GM06990 (cell line): ENCODE results near the gene SEPTIN2.

ENCODE experiments used
- DNase-seq: peaks from one replicate; pipeline ENCODE4 v3.0.0-alpha.2; 2011; ENCODE audit not compliant: insufficient read length; ENCODE audit errors: extremely low read depth
- H3K27me3 ChIP-seq: replicated peaks from 2 replicates; pipeline ENCODE4 v1.6.0; 2011; ENCODE audit warnings: low read length; ENCODE audit not compliant: control insufficient read depth, insufficient read depth
- H3K36me3 ChIP-seq: 2 replicates; pipeline ENCODE4 v1.5.1; 2011; ENCODE audit warnings: low read length; ENCODE audit not compliant: control insufficient read depth, insufficient read depth
- H3K4me3 ChIP-seq: replicated peaks from 2 replicates; pipeline ENCODE4 v1.5.1; 2011; ENCODE audit warnings: low read depth, mild to moderate bottlenecking, control low read depth, low read length
- CTCF ChIP-seq: IDR thresholded peaks from 2 replicates; pipeline ENCODE4 v1.5.1; 2011; ENCODE audit warnings: low read length, control low read depth, mild to moderate bottlenecking, inconsistent platforms; ENCODE audit not compliant: insufficient read depth, poor library complexity, severe bottlenecking

Gene SEPTIN2

GRCh38 chr2:241307055-241307454 lies 8.7 kb upstream of the SEPTIN2 start:
- peaks cover 3% of the 10 kb centered on the region; the same call in 1 of the 2 replicates for H3K36me3 ChIP-seq
- no peak for TF ChIP-seq CTCF
- no peak overlapping the region for H3K4me3 ChIP-seq

GRCh38 chr2:241308267-241308666 lies 7.5 kb upstream of the SEPTIN2 start:
- H3K4me3 ChIP-seq = no peak overlapping the region
- no peaks in the 10 kb centered on the region for H3K27me3 ChIP-seq
- DNase-seq = no peak
- TF ChIP-seq CTCF = no peak
- peaks cover 3% of the 10 kb centered on the region; the same call in 1 of the 2 replicates for H3K36me3 ChIP-seq

More at GRCh38 chr2:241307055-241307454, 8.7 kb upstream of the SEPTIN2 start:
- DNase-seq = no peak
- no peaks in the 10 kb centered on the region for H3K27me3 ChIP-seq

GRCh38 chr2:241308832-241309500 lies 6.8 kb upstream of the SEPTIN2 start:
- Histone ChIP-seq H3K27me3 (no peaks in the 10 kb centered on the region), H3K4me3 (no peak overlapping the region; the same call in 1 of the 2 replicates), H3K36me3 (peaks cover 3% of the 10 kb centered on the region; the same call in 1 of the 2 replicates)
- DNase-seq = no peak
- TF ChIP-seq CTCF = no peak

- Histone ChIP-seq H3K27me3 (no peaks in the 10 kb centered on the region), H3K36me3 (peaks cover 3% of the 10 kb centered on the region; the same call in 1 of the 2 replicates), H3K4me3 (peak overlapping the region; percentile 16; the same call in 1 of the 2 replicates)
- no peak for TF ChIP-seq CTCF
- peak; percentile 54 for DNase-seq
These were observed 6.0 kb upstream of the SEPTIN2 start for GRCh38 chr2:241309684-241310117.

GRCh38 chr2:241310917-241311566 lies 4.7 kb upstream of the SEPTIN2 start:
- Histone ChIP-seq H3K27me3 (no peaks in the 10 kb centered on the region), H3K4me3 (peak overlapping the region; percentile 22), H3K36me3 (peaks cover 3% of the 10 kb centered on the region; the same call in 1 of the 2 replicates)
- peak; percentile 35 for TF ChIP-seq CTCF
- DNase-seq = peak; percentile 47
